ENCODE measurements around the gene KRT20.

GRCh38 chr17:40888196-40888720 lies 3.2 kb upstream of the KRT20 start:
- no peak for TF ChIP-seq CTCF (conservative IDR thresholded peaks at IDR 0.05; ENCODE audit: low read depth, low read length)
- TF ChIP-seq EZH2phosphoT487 (IDR thresholded peaks at IDR 0.05; ENCODE audit: borderline replicate concordance, low read length), result no peak
